GM19193 (cell line): ENCODE data around the gene WSCD2.

Experiments used
- POLR2A ChIP-seq: IDR thresholded peaks from 4 replicates; pipeline ENCODE4 v1.6.1; 2011; ENCODE audit not compliant: insufficient read depth, insufficient read length; ENCODE audit errors: extremely low read depth

Gene WSCD2

GRCh38 chr12:108119126-108119973 lies 9.7 kb upstream of the WSCD2 start:
- TF ChIP-seq POLR2A = no peak

GRCh38 chr12:108119974-108120862 lies 8.9 kb upstream of the WSCD2 start:
- no peak for TF ChIP-seq POLR2A

- TF ChIP-seq POLR2A = no peak
These were observed 8.3 kb upstream of the WSCD2 start for GRCh38 chr12:108120863-108121165.

DNA sequence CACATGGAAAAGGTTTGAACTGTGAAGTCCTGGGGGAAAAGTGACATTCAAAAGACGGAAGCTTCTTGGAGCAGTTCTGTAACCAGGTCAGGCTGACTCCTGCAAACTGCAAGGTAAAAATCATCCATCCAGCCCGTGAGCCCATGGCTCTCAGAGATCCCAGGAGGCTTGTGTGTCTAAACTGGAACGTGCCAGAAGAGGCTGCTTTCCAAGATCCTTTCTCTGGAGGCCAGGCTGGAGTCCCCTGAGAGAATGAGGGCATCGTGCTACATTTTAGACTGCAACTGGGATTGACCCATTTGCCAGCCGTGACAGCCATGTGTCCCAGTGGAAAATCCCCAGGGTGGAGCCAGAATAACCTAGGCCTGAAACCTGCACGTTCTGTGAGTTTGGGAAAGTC lies 7.8 kb upstream of the WSCD2 start:
- no peak for TF ChIP-seq POLR2A

DNA sequence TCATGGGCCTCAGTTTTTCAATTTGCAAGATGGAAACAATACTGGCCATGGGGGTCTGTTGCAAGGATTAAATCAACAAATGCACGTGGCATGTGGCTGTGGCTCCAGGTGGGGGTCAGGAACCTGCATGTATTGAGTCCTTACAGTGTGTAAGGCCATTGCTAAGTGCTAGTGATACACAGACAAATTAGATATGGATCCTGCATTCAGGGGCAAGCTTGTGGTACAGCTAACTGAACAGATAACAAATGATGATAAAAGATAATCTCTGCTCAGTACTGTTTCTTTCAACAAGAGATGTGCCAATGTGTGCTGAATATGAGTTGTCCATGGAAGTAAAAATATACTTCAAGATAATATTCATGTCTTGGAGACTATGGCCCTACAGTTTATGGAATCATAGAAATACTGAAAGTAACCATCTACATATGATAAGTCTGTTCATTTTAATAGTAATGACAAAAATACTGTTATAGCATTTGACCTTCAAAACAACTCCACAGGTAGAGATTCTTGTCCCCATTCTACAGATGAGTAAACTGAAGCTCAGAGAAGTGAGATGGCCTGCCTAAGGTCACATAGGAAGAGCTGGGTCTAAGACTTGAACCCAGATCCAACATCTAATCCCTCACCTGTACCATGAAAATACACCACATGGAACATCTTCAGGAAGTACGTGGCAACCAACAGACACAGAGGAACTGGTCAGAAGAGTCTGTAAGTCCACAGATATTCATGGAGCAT lies 7.2 kb upstream of the WSCD2 start:
- TF ChIP-seq POLR2A = no peak

DNA sequence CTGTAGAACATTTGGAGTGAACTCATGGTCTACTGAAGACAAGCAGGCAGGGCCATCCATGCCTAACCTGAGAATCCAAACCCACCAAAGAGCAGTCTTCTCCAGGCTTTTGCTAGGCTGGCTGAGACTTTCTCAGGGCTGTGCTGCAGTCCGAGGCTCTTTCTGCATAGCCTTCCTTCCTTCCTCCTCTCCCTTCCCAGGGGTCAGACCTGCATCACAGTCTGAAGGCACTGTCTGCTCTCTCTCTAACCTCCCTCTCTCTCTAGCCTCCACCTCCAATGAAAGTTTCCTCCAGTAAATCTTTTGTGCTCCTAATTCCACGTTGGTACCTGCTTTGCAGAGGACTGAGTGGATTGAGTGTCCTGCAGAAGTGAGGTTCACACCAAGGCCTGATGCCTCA lies 6.4 kb upstream of the WSCD2 start:
- TF ChIP-seq POLR2A = no peak

DNA sequence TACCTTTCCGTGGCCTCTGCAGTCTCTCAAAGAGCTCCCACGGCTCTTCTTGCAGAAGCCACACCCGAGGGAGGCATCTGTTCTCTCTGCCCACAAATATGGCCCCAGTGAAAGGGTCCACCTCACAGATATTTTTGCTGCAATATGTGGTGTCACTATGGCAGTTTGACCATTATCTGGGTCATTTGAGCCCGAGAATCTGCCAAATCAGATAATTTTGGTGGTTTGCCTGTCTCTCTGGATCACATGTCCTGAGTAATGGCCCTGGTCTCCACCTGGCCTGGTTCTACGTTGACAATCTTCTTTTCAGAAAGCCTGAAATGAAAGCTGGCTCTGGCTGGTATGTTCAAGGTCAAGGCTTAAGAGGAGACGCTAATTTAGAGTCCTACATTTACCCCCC lies 5.7 kb upstream of the WSCD2 start:
- TF ChIP-seq POLR2A = no peak

DNA sequence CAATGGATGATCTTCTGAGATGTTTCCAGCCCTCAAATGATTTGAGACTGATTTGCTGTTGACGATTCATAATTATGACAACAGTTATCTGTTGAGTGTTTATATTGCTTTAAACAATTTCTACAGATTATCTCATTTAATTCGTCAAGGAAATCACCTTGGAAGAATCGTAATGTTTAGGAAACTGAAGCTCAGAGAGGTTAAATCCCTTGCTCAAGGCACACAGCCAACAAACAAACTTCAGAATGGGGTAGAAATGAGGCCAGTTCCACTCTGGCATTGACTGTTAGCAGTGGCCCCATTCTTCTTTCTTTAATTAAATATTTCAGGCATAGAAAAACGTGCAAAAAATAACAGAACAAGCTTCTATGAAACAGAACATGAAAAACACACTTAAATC lies 4.0 kb upstream of the WSCD2 start:
- TF ChIP-seq POLR2A = no peak

DNA sequence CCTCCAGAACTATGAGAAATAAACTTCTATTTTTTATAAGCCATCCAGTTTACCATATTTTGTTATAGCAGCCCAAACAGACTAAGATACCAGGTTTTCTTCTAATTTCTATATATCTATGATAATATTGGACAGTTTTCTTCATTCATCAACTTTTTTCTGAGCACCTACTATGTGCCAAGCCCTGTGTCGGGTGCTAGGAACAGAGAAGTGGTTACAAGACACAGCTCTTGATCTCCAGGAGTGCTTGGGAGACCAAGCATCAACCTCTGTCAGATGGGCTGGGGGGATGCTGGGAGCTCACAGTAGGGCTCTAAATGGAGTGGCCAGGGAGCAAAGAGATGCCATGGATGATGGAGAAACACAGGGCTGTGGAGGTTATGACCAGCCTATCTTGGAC lies 2.9 kb upstream of the WSCD2 start:
- TF ChIP-seq POLR2A = no peak

DNA sequence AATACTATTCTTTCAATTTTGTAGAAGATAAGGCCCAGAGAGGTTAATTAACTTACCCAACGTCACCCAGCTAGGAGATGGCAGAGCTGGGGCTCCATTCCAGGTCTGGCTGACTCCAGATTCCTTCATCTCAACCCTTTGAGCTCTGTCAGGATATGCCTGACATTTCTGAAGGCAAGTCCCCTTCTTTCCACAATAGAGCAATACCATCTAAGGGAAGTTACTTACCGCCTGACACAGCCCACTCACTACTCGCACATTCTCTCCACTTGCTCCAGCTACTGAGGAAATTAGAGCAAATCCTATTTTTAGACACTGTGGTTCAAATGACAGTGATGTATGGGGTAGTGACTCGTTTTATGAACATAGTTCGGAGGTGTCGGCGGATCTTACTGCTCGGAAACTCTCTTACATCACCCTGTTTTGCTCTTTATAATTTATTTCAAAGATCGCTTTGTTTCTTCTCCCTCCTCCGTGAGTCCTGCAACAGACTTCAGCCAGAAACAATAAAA lies 2.0 kb upstream of the WSCD2 start:
- no peak for TF ChIP-seq POLR2A

DNA sequence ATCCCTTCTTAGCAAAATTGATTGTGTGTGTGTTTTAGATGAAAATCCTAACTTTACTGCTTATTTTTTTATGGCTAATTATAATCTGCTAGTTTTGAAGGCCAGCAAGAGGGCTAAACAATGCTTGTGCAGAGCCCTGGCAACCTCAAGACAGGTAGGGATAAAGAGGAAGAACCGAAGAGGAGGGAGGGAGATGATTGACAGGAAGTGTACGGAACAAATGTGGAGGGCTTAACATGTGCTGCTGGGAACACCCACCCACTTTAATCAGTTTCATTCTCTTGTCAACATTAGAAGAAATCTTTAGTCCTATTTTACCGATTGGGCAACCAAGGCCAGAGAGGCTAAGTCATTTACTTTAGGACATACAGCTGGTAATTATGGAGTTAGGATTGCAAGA lies 1.4 kb upstream of the WSCD2 start:
- no peak for TF ChIP-seq POLR2A

DNA sequence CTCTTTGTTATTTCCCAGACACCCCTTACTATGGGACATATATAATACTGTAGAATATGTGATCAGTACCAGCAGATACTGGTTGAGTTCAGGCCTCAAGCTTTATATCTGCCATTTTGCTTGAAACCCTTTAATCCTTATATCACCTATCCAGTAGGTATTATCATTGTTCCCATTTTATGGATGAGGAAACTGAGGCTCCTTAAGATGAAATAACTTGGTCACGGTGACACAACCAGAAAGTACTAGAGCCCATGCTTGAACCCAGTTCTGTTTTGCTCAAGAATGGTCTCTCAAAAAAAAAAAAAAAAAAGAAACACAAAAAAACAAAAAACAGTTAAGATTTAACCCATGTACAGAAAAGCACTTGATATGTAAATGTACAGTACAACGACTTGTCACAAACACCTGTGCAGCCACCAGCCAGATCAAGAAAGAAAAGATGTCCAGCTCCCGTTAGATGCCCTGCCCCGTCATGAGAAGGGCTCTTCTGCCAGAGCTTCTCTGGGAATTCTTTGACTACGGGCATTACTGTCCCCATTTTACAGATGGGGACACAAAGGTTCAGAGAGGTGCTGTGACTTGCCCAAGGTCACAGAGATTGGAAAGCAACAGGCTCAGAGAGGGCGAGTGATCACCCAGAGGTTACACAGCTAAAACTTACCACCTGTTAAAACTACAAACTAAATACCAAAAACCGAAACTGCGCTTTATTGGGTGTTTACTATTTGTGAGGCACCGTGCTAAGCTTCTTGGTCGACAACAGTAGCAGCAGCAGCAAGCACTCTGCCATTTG lies 669 bp upstream of the WSCD2 start:
- TF ChIP-seq POLR2A = no peak

DNA sequence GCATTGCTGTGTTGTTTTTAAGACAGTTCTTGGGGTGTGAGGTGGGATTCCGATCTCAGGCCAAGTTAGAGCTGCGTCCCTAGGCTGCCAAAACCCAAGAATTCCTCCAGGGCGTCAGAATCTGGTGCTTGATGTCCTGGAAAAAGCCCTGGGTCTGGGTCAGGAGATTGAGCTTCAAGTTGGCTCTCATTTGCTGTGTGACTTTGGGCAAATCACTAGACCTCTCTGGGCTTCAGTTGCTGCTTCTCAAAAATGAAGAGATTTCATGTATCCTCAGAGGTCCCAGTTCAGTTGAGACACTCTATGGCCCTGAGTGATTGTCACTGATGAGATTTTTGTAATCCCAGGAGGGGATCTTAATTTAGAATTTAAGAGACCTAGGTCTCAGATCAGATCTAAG lies 1.9 kb downstream of the WSCD2 start:
- TF ChIP-seq POLR2A = no peak

GRCh38 chr12:108131657-108132126 lies 2.6 kb downstream of the WSCD2 start:
- no peak for TF ChIP-seq POLR2A

DNA sequence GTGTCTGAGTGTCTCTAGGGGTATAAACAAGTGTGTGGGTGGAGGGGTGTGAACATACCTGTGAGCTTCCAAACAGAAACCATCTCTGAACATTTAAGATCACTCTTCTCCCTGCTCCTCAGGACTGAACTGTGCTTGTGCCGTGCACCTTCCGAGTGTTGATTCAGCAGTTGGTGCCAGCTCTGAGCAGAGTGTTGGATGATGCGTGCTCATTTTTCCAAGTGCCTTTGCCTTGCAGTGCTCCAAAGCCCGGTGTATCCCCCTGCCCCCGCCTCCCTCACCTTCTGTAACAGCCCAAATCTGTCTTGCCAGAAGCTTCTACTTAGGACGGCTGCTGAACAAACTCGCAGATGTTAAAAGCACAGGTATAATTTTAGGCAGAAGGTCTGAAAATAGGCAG lies 4.4 kb downstream of the WSCD2 start:
- no peak for TF ChIP-seq POLR2A

DNA sequence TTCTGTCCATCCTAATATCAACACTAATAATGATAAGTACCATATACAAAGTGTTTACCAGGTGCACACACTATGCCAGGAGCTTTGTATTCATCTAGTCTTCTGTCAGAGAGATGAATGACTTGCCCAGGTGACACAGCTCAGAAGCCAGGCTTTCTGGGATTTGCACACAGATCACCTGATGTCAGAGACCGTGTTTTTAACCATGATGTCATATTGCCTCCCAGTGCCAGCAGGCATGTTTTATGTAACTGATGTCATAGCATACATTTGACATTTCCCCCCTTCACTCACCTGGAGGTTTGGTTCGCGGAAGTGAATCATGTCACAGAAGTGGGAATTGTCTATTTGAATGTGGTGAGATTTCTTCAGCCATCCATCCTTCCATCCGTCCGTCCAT lies 5.7 kb downstream of the WSCD2 start:
- TF ChIP-seq POLR2A = no peak
